ENCODE results near the gene CDC42BPA. TPM values are rescaled to one million over a fixed set of nuclear protein-coding genes. Genes with fewer than 3 reads are reported as not detected.

CDC42BPA gene
- total and polyA plus RNA-seq, 2 donors (not counting 1 experiment from before 2014, with no cell fraction given), result 26.4 to 77.1 TPM

GRCh38 chr1:227066999-227067398 lies 251.3 kb downstream of the CDC42BPA start:
- Histone ChIP-seq H3K36me3 (ENCODE audit: control insufficient read depth, insufficient read depth, low read length) (no peaks in the 10 kb centered on the region), H3K27ac (ENCODE audit: insufficient read depth, low read length) (no peak overlapping the region), H3K4me3 (replicated peaks in 1 of 4; ENCODE audit: control extremely low read depth in 1 of 4, insufficient read depth in 1 of 4, low read depth in 3 of 4, low read length in 4 of 4) (no peak overlapping the region), H4K20me1 (ENCODE audit: control insufficient read depth, extremely low read depth, insufficient read depth, low read length) (no peaks in the 10 kb centered on the region), H3K27me3 (ENCODE audit: control insufficient read depth, insufficient read depth, low read length) (no peaks in the 10 kb centered on the region), H3K9me3 (ENCODE audit: control insufficient read depth, insufficient read depth, low read depth, low read length) (no peaks in the 10 kb centered on the region), H3K4me1 (ENCODE audit: control insufficient read depth, extremely low read depth, insufficient read depth, low read length) (no peaks in the 10 kb centered on the region), H3K79me2 (ENCODE audit: control insufficient read depth, insufficient read depth, low read length) (no peaks in the 10 kb centered on the region), H3K4me2 (ENCODE audit: extremely low read depth, insufficient read depth, low read length) (no peak overlapping the region), H2AFZ (ENCODE audit: low read length) (no peak overlapping the region), H3K9ac (ENCODE audit: insufficient read depth, low read length) (no peak overlapping the region)
- TF ChIP-seq CTCF (conservative IDR thresholded peaks at IDR 0.05 in 1 of 2, IDR thresholded peaks at IDR 0.05 in 1 of 2; ENCODE audit: low read depth in 1 of 2, low read length in 2 of 2) (no peak), EZH2 (IDR thresholded peaks at IDR 0.05; ENCODE audit: low read length, missing control alignments) (no peak)
- no peak for DNase-seq (ENCODE audit: low read depth in 2 of 2)

GRCh38 chr1:227065311-227065710 lies 253.0 kb downstream of the CDC42BPA start:
- Histone ChIP-seq H3K36me3 (ENCODE audit: control insufficient read depth, insufficient read depth, low read length) (no peaks in the 10 kb centered on the region), H3K9ac (ENCODE audit: insufficient read depth, low read length) (no peak overlapping the region), H3K79me2 (ENCODE audit: control insufficient read depth, insufficient read depth, low read length) (no peaks in the 10 kb centered on the region), H3K4me3 (replicated peaks in 1 of 4; ENCODE audit: control extremely low read depth in 1 of 4, insufficient read depth in 1 of 4, low read depth in 3 of 4, low read length in 4 of 4) (no peak overlapping the region), H2AFZ (ENCODE audit: low read length) (no peak overlapping the region), H4K20me1 (ENCODE audit: control insufficient read depth, extremely low read depth, insufficient read depth, low read length) (no peaks in the 10 kb centered on the region), H3K27me3 (ENCODE audit: control insufficient read depth, insufficient read depth, low read length) (no peaks in the 10 kb centered on the region), H3K9me3 (ENCODE audit: control insufficient read depth, insufficient read depth, low read depth, low read length) (no peaks in the 10 kb centered on the region), H3K4me2 (ENCODE audit: extremely low read depth, insufficient read depth, low read length) (no peak overlapping the region), H3K4me1 (ENCODE audit: control insufficient read depth, extremely low read depth, insufficient read depth, low read length) (no peaks in the 10 kb centered on the region), H3K27ac (ENCODE audit: insufficient read depth, low read length) (no peak overlapping the region)
- no peak for TF ChIP-seq EZH2 (IDR thresholded peaks at IDR 0.05; ENCODE audit: low read length, missing control alignments)
- TF ChIP-seq CTCF (conservative IDR thresholded peaks at IDR 0.05 in 1 of 2, IDR thresholded peaks at IDR 0.05 in 1 of 2; ENCODE audit: low read depth in 1 of 2, low read length in 2 of 2), result no peak
- DNase-seq (ENCODE audit: low read depth in 2 of 2), result peak in 1 of 2 donors; percentile 33

DNA sequence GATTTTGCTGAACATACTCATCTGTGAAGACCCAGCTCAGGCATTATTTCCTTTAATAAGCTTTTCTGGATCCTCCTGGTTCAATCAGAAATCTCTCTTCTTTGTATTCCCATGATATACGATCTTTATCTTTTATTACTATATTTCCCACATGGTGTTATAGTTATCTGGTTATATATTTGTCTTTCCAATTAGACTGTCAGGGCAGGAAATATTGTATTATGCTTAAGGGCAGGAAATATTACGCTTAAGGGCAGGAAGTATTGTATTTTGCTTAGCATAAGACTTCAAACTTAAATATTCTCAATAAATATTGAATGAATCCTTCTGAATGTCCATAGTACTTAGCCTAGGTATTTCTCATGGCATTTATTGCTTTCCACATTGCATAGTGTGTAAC lies 256.0 kb downstream of the CDC42BPA start:
- no peak overlapping the region for H3K4me3 ChIP-seq (replicated peaks in 1 of 4; ENCODE audit: control extremely low read depth in 1 of 4, insufficient read depth in 1 of 4, low read depth in 3 of 4, low read length in 4 of 4)
- H3K27ac ChIP-seq (ENCODE audit: insufficient read depth, low read length), result no peak overlapping the region
- H3K9me3 ChIP-seq (ENCODE audit: control insufficient read depth, insufficient read depth, low read depth, low read length), result no peaks in the 10 kb centered on the region
- H3K4me2 ChIP-seq (ENCODE audit: extremely low read depth, insufficient read depth, low read length), result no peak overlapping the region
- no peaks in the 10 kb centered on the region for H3K79me2 ChIP-seq (ENCODE audit: control insufficient read depth, insufficient read depth, low read length)
- H3K36me3 ChIP-seq (ENCODE audit: control insufficient read depth, insufficient read depth, low read length), result no peaks in the 10 kb centered on the region
- TF ChIP-seq EZH2 (IDR thresholded peaks at IDR 0.05; ENCODE audit: low read length, missing control alignments) (no peak), CTCF (conservative IDR thresholded peaks at IDR 0.05 in 1 of 2, IDR thresholded peaks at IDR 0.05 in 1 of 2; ENCODE audit: low read depth in 1 of 2, low read length in 2 of 2) (no peak)
- no peak for DNase-seq (ENCODE audit: low read depth in 2 of 2)
- no peaks in the 10 kb centered on the region for H3K4me1 ChIP-seq (ENCODE audit: control insufficient read depth, extremely low read depth, insufficient read depth, low read length)
- H2AFZ ChIP-seq (ENCODE audit: low read length), result no peak overlapping the region
- no peak overlapping the region for H3K9ac ChIP-seq (ENCODE audit: insufficient read depth, low read length)
- H3K27me3 ChIP-seq (ENCODE audit: control insufficient read depth, insufficient read depth, low read length), result no peaks in the 10 kb centered on the region
- no peaks in the 10 kb centered on the region for H4K20me1 ChIP-seq (ENCODE audit: control insufficient read depth, extremely low read depth, insufficient read depth, low read length)
